ENCODE measurements around the gene RAE1.

The RAE1 gene

GRCh38 chr20:57390604-57391438, 39.8 kb downstream of the RAE1 start, which contains the start of gene RBM38:
Gene RBM38 (plus strand): TSS chr20:57391396. CDS start chr20:57391582, 186 bp downstream.
- peak; percentile 80 for DNase-seq

GRCh38 chr20:57391439-57392301, 40.6 kb downstream of the RAE1 start:
- peak; percentile 38 for DNase-seq

GRCh38 chr20:57392512-57393271, 41.6 kb downstream of the RAE1 start:
- peak; percentile 13 for DNase-seq

GRCh38 chr20:57393321-57394120, 42.5 kb downstream of the RAE1 start:
- DNase-seq = no peak

GRCh38 chr20:57394121-57395082, 43.3 kb downstream of the RAE1 start:
- DNase-seq = no peak

GRCh38 chr20:57395111-57395966, 44.3 kb downstream of the RAE1 start:
- DNase-seq = no peak

- no peak for DNase-seq
Observed at GRCh38 chr20:57396212-57396983, 45.3 kb downstream of the RAE1 start.

- DNase-seq = no peak
Observed at GRCh38 chr20:57396984-57397692, 46.1 kb downstream of the RAE1 start.

GRCh38 chr20:57397693-57398108, 46.6 kb downstream of the RAE1 start:
- no peak for DNase-seq

- no peak for DNase-seq
Observed at GRCh38 chr20:57398231-57398821, 47.3 kb downstream of the RAE1 start.

- DNase-seq = no peak
Observed at GRCh38 chr20:57398901-57399535, 48.0 kb downstream of the RAE1 start.

GRCh38 chr20:57399587-57400155, 48.6 kb downstream of the RAE1 start:
- no peak for DNase-seq

- no peak for DNase-seq
Observed at GRCh38 chr20:57400231-57400701, 49.2 kb downstream of the RAE1 start.

- no peak for DNase-seq
Observed at GRCh38 chr20:57400821-57401564, 49.9 kb downstream of the RAE1 start.

- no peak for DNase-seq
Observed at GRCh38 chr20:57401565-57401918, 50.5 kb downstream of the RAE1 start.
